Measurements from ENCODE around the gene MGAM2. TPM values are rescaled to one million over a fixed set of nuclear protein-coding genes. Genes with fewer than 3 reads are reported as not detected.
A peak's percentile ranks its signal among the peaks of the same experiment; 100 is the strongest.

MGAM2 gene
- total RNA-seq, 1 donor from 2014 or later = under 0.01 TPM

DNA sequence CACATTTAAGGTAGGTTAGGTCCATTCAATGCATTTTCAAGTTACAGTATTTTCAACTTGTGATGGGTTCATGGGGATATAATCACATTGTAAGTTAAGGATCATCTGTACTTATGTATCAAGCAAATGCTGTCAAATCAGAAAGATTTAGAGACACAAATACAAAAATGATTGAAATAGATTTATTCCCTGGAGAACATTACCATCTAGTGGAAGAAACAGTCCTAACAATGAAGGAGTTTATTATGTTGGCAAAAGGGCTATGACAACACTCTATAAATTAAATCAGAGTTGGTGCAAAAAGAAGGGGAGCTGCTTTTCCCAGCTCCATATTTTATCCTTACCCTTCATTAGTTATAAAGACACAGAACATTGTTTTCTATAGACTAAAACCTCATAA, 77.3 kb downstream of the MGAM2 start:
- TF ChIP-seq, protein P1, sequence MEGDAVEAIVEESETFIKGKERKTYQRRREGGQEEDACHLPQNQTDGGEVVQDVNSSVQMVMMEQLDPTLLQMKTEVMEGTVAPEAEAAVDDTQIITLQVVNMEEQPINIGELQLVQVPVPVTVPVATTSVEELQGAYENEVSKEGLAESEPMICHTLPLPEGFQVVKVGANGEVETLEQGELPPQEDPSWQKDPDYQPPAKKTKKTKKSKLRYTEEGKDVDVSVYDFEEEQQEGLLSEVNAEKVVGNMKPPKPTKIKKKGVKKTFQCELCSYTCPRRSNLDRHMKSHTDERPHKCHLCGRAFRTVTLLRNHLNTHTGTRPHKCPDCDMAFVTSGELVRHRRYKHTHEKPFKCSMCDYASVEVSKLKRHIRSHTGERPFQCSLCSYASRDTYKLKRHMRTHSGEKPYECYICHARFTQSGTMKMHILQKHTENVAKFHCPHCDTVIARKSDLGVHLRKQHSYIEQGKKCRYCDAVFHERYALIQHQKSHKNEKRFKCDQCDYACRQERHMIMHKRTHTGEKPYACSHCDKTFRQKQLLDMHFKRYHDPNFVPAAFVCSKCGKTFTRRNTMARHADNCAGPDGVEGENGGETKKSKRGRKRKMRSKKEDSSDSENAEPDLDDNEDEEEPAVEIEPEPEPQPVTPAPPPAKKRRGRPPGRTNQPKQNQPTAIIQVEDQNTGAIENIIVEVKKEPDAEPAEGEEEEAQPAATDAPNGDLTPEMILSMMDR (IDR thresholded peaks at IDR 0.05; ENCODE audit: insufficient read depth, low read length, poor library complexity, severe bottlenecking) = peak; percentile 10
- DNase-seq (ENCODE audit: low read depth) = no peak
- H3K4me3 ChIP-seq (ENCODE audit: low read depth, low read length) = no peak overlapping the region
- no peaks in the 10 kb centered on the region for H3K36me3 ChIP-seq (ENCODE audit: control insufficient read depth, insufficient read depth, low read length)
- no peaks in the 10 kb centered on the region for H3K27me3 ChIP-seq (ENCODE audit: control insufficient read depth, insufficient read depth, low read length)

DNA sequence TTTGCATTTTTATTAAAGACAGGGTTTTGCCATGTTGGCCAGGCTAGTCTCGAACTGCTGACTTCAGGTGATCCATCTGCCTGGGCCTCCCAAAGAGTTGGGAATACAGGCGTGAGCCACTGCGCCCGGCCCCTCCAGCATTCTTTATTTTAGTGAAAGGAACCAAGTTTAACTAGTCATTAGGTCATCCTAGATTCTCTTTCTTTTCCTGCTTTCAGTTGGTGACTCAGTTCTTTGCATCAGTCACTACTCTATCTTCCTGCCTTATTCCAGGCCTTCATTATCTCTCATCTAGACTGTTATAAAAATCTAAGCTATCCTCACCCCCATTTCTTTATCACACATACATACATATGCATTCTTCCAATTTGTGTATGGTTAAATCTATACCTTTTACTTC, 82.7 kb downstream of the MGAM2 start:
- no peak for DNase-seq (ENCODE audit: low read depth)
- H3K4me3 ChIP-seq (ENCODE audit: low read depth, low read length) = no peak overlapping the region
- no peaks in the 10 kb centered on the region for H3K27me3 ChIP-seq (ENCODE audit: control insufficient read depth, insufficient read depth, low read length)
- TF ChIP-seq, protein P1 (IDR thresholded peaks at IDR 0.05; ENCODE audit: insufficient read depth, low read length, poor library complexity, severe bottlenecking) = no peak
- no peaks in the 10 kb centered on the region for H3K36me3 ChIP-seq (ENCODE audit: control insufficient read depth, insufficient read depth, low read length)

GRCh38 chr7:142196066-142196840, 84.7 kb downstream of the MGAM2 start:
- Histone ChIP-seq H3K36me3 (ENCODE audit: control insufficient read depth, insufficient read depth, low read length) (no peaks in the 10 kb centered on the region), H3K4me3 (ENCODE audit: low read depth, low read length) (no peak overlapping the region), H3K27me3 (ENCODE audit: control insufficient read depth, insufficient read depth, low read length) (no peaks in the 10 kb centered on the region)
- peak; percentile 7 for DNase-seq (ENCODE audit: low read depth)
- TF ChIP-seq, protein P1 (IDR thresholded peaks at IDR 0.05; ENCODE audit: insufficient read depth, low read length, poor library complexity, severe bottlenecking) = no peak

GRCh38 chr7:142200206-142200605, 88.7 kb downstream of the MGAM2 start:
- DNase-seq (ENCODE audit: low read depth) = no peak
- no peaks in the 10 kb centered on the region for H3K36me3 ChIP-seq (ENCODE audit: control insufficient read depth, insufficient read depth, low read length)
- H3K4me3 ChIP-seq (ENCODE audit: low read depth, low read length) = no peak overlapping the region
- H3K27me3 ChIP-seq (ENCODE audit: control insufficient read depth, insufficient read depth, low read length) = no peaks in the 10 kb centered on the region
- TF ChIP-seq, protein P1 (IDR thresholded peaks at IDR 0.05; ENCODE audit: insufficient read depth, low read length, poor library complexity, severe bottlenecking) = no peak

- no peak for DNase-seq (ENCODE audit: low read depth)
- H3K27me3 ChIP-seq (ENCODE audit: control insufficient read depth, insufficient read depth, low read length) = no peaks in the 10 kb centered on the region
- no peak overlapping the region for H3K4me3 ChIP-seq (ENCODE audit: low read depth, low read length)
- no peaks in the 10 kb centered on the region for H3K36me3 ChIP-seq (ENCODE audit: control insufficient read depth, insufficient read depth, low read length)
- TF ChIP-seq, protein P1 (IDR thresholded peaks at IDR 0.05; ENCODE audit: insufficient read depth, low read length, poor library complexity, severe bottlenecking) = no peak
These were observed 117.1 kb downstream of the MGAM2 start for GRCh38 chr7:142228537-142229104.
